Occipital lobe (tissue), 1 donor: ENCODE measurements around the gene GMIP. TPM values are rescaled to one million over a fixed set of nuclear protein-coding genes. Genes with fewer than 3 reads are reported as not detected.

Source experiments
- total RNA-seq: library from RNA; depleted of rRNA; stranded (reverse); fragments of >200 nt; gene quantifications from one replicate; pipeline ENCODE4 v1.2.3, GENCODE V29; 2014

The GMIP gene
- total RNA-seq, 1 donor from 2014 or later = 14.3 TPM

Other genes with a start within 250 kb of the GMIP start
- gene GATAD2A, start 238.0 kb downstream of the GMIP start, total RNA-seq = 14.2 TPM
- 1.2 TPM for gene TSSK6, start 128.1 kb downstream of the GMIP start, total RNA-seq
- 60.4 TPM for gene NDUFA13, start 127.4 kb downstream of the GMIP start, total RNA-seq
- gene YJEFN3, start 114.7 kb downstream of the GMIP start, total RNA-seq = 1.6 TPM
- 0.62 TPM for gene CILP2, start 105.4 kb downstream of the GMIP start, total RNA-seq
- gene PBX4, start 25.0 kb downstream of the GMIP start, total RNA-seq = 14.8 TPM
- 13.3 TPM for gene LPAR2, start 15.4 kb downstream of the GMIP start, total RNA-seq
- 19.8 TPM for gene ATP13A1, start 20.0 kb upstream of the GMIP start, total RNA-seq
- gene ZNF101, start 25.2 kb upstream of the GMIP start, total RNA-seq = 12.2 TPM
- gene ZNF14, start 89.5 kb upstream of the GMIP start, total RNA-seq = 30.3 TPM
- gene ZNF506, start 178.1 kb upstream of the GMIP start, total RNA-seq = 69.3 TPM
- gene ZNF253, start 222.2 kb upstream of the GMIP start, total RNA-seq = 44.3 TPM